Measurements from ENCODE around the gene PHAF1. TPM values are rescaled to one million over a fixed set of nuclear protein-coding genes. Genes with fewer than 3 reads are reported as not detected.

The PHAF1 gene
- total and polyA plus RNA-seq, 2 of the 13 experiments (the other 11 are each of a cell fraction or from before 2014, with no cell fraction given): 48.3 to 174 TPM

DNA sequence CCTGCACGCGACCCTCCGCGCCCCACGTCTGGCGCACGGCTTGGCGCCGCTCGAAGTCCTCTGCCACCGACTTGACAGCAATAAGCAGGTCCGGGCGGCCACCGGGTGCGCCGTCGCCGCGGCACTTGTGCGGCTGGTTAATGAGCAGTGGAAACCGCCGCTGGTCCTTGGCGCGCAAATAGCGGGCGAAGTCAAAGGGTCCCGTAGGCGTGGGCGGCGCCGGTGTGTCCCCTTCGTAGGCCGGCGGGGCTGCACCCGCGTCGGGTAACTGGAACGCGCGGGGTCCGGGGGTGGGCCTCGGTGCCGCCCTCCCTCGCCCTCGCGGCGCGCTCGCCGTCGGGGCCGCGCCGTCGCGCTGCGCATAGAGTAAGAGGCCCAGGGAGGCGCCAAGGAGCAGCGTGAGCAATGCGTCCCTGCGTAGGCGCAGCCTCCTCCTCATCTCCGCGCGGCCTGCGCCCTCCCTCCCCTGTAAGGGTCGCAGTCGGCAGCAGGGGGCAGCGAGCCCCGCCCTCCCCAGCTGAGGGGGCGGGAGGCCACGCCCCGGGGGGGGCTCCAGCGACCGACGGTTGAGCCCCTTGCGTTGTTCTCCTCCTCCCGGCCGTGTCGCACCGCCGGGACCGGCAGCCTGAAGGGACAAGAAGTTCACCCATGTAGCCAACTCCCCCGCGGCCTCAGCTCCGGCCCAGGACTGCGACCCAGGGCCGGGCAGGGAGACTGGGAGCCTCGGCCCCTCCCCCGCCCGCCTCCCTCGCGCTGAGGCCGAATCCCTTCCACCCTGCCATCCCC lies 40.5 kb downstream of the PHAF1 start (continued):
- TF ChIP-seq HCFC1 (IDR thresholded peaks at IDR 0.05; ENCODE audit: low read depth, low read length) (no peak), ZNF430 (CRISPR knock-in tag; IDR thresholded peaks at IDR 0.05) (0 out of 2 replicates have a peak, but pooled peaks have one; percentile 11), ZNF354B (CRISPR knock-in tag; IDR thresholded peaks at IDR 0.05) (no peak), ASH2L (IDR thresholded peaks at IDR 0.05; ENCODE audit: insufficient read length, low read depth, low read length) (no peak), CREM (IDR thresholded peaks at IDR 0.05) (no peak), CREM (CRISPR knock-in tag; IDR thresholded peaks at IDR 0.05) (no peak), HNF4A (CRISPR knock-in tag; IDR thresholded peaks at IDR 0.05) (no peak), ZNF792 (CRISPR knock-in tag; IDR thresholded peaks at IDR 0.05) (no peak), KLF12 (CRISPR knock-in tag; IDR thresholded peaks at IDR 0.05; ENCODE audit: borderline replicate concordance) (peak; percentile 55; the same call in 1 of the 2 replicates), GPN1 (CRISPR knock-in tag; IDR thresholded peaks at IDR 0.05; ENCODE audit: borderline replicate concordance) (no peak), KDM6A (CRISPR knock-in tag; IDR thresholded peaks at IDR 0.05; ENCODE audit: low read depth) (no peak), RCOR2 (CRISPR knock-in tag; IDR thresholded peaks at IDR 0.05) (no peak), HNRNPLL (IDR thresholded peaks at IDR 0.05; ENCODE audit: low read depth, low read length, poor library complexity, severe bottlenecking) (peak; percentile 27), SOX6 (IDR thresholded peaks at IDR 0.05) (no peak), SOX6 (CRISPR knock-in tag; IDR thresholded peaks at IDR 0.05) (no peak), ZNF274 (CRISPR knock-in tag; IDR thresholded peaks at IDR 0.05) (no peak), ZNF256 (CRISPR knock-in tag; conservative IDR thresholded peaks at IDR 0.05) (no peak), ZFP82 (CRISPR knock-in tag; IDR thresholded peaks at IDR 0.05; ENCODE audit: borderline replicate concordance) (no peak), ZNF567 (CRISPR knock-in tag; IDR thresholded peaks at IDR 0.05; ENCODE audit: borderline replicate concordance) (no peak), ZFP1 (CRISPR knock-in tag; IDR thresholded peaks at IDR 0.05) (no peak), FOXJ3 (CRISPR knock-in tag; IDR thresholded peaks at IDR 0.05; ENCODE audit: borderline replicate concordance) (no peak)
- TF ChIP-seq, protein P1, sequence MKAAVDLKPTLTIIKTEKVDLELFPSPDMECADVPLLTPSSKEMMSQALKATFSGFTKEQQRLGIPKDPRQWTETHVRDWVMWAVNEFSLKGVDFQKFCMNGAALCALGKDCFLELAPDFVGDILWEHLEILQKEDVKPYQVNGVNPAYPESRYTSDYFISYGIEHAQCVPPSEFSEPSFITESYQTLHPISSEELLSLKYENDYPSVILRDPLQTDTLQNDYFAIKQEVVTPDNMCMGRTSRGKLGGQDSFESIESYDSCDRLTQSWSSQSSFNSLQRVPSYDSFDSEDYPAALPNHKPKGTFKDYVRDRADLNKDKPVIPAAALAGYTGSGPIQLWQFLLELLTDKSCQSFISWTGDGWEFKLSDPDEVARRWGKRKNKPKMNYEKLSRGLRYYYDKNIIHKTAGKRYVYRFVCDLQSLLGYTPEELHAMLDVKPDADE (CRISPR knock-in tag; IDR thresholded peaks at IDR 0.05): no peak
- TF ChIP-seq, protein P2, sequence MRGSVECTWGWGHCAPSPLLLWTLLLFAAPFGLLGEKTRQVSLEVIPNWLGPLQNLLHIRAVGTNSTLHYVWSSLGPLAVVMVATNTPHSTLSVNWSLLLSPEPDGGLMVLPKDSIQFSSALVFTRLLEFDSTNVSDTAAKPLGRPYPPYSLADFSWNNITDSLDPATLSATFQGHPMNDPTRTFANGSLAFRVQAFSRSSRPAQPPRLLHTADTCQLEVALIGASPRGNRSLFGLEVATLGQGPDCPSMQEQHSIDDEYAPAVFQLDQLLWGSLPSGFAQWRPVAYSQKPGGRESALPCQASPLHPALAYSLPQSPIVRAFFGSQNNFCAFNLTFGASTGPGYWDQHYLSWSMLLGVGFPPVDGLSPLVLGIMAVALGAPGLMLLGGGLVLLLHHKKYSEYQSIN (CRISPR knock-in tag; IDR thresholded peaks at IDR 0.05; ENCODE audit: borderline replicate concordance): no peak
- TF ChIP-seq, protein P3, sequence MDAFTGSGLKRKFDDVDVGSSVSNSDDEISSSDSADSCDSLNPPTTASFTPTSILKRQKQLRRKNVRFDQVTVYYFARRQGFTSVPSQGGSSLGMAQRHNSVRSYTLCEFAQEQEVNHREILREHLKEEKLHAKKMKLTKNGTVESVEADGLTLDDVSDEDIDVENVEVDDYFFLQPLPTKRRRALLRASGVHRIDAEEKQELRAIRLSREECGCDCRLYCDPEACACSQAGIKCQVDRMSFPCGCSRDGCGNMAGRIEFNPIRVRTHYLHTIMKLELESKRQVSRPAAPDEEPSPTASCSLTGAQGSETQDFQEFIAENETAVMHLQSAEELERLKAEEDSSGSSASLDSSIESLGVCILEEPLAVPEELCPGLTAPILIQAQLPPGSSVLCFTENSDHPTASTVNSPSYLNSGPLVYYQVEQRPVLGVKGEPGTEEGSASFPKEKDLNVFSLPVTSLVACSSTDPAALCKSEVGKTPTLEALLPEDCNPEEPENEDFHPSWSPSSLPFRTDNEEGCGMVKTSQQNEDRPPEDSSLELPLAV (CRISPR knock-in tag; conservative IDR thresholded peaks at IDR 0.05; ENCODE audit: low read depth): no peak
- TF ChIP-seq, protein P4, sequence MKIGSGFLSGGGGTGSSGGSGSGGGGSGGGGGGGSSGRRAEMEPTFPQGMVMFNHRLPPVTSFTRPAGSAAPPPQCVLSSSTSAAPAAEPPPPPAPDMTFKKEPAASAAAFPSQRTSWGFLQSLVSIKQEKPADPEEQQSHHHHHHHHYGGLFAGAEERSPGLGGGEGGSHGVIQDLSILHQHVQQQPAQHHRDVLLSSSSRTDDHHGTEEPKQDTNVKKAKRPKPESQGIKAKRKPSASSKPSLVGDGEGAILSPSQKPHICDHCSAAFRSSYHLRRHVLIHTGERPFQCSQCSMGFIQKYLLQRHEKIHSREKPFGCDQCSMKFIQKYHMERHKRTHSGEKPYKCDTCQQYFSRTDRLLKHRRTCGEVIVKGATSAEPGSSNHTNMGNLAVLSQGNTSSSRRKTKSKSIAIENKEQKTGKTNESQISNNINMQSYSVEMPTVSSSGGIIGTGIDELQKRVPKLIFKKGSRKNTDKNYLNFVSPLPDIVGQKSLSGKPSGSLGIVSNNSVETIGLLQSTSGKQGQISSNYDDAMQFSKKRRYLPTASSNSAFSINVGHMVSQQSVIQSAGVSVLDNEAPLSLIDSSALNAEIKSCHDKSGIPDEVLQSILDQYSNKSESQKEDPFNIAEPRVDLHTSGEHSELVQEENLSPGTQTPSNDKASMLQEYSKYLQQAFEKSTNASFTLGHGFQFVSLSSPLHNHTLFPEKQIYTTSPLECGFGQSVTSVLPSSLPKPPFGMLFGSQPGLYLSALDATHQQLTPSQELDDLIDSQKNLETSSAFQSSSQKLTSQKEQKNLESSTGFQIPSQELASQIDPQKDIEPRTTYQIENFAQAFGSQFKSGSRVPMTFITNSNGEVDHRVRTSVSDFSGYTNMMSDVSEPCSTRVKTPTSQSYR (CRISPR knock-in tag; IDR thresholded peaks at IDR 0.05; ENCODE audit: borderline replicate concordance): peak; percentile 51; the same call in 1 of the 2 replicates

All from HepG2 (cell line).